ENCODE results near the gene CPB2. TPM values are rescaled to one million over a fixed set of nuclear protein-coding genes. Genes with fewer than 3 reads are reported as not detected.

CPB2 gene
- total RNA-seq, 2 experiments from 2014 or later, result not detected

GRCh38 chr13:46063292-46063691 is 41.5 kb downstream of the CPB2 start:
- CTCF ChIA-PET, result interaction anchor here (0.6 to 1.0 kb wide), 2 partner anchors 11 to 15 kb away, joined by 4 to 5 read pairs; partner anchors contain the start of gene ZC3H13
- POLR2A ChIA-PET, result no interaction called here

- ChIA-PET CTCF (interaction anchor here (0.7 to 1.0 kb wide), 2 partner anchors 10 to 138 kb away, joined by 3 to 5 read pairs; partner anchors contain the start of gene ZC3H13), POLR2A (no interaction called here)
Observed at GRCh38 chr13:46062185-46062584, 42.6 kb downstream of the CPB2 start.

GRCh38 chr13:46059405-46059804 is 45.4 kb downstream of the CPB2 start:
- CTCF ChIA-PET, result no interaction called here
- POLR2A ChIA-PET, result no interaction called here

DNA sequence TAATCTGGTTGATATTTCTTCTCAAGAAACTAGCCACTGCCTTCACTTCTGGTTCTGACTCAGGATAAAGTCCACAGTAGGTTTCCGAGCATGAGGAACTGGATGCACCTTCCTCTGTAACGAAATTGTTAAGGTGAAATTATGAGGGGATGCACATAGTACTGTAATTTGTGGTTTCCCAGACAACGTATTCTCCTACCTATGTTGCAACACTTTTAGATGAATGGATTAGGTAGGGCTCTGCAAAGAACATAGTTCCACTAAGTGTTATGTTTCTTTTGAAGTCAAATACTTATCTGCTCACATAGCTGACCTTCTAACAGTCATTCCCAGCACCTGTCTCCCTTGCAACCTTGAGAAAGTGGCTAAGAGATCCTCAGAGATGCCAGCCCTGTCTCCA is 46.6 kb downstream of the CPB2 start:
- ChIA-PET POLR2A (no interaction called here), CTCF (no interaction called here)

DNA sequence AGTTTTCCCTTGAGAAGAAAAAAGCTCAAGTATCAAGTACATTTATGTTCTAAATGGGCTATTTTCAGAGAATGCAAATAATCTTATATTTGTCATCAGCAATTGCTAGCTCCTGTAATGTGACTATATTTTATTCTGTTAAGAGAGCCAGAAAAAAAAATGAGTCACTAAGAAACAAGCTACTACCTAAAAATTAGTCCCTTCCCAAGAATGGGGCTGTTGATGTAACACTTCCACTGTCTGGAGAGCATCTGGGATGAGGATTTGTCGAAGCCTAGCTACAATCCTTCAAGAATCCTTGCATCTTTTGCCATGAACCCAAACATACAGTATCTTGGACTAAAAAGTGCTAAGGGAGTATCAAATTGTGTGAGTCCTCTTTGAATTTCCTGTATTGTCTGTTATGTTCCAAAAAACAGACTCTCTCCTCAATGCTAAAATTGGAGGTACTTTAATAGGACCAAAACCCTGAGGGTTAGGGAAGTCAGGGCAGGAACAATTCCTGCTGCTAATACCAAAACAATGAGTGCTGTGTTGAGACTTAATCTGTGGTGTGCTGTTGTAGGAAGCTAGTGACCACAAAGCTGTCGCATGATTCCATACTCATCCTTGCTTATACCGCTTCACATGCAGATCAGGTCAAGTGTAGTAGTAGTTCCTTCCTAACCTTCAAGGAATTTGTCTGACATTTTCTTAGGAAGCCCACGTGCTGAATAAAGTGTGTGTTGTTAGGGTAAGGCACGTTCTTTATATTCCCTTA is 47.4 kb downstream of the CPB2 start:
- CTCF ChIA-PET, result no interaction called here
- POLR2A ChIA-PET, result no interaction called here

DNA sequence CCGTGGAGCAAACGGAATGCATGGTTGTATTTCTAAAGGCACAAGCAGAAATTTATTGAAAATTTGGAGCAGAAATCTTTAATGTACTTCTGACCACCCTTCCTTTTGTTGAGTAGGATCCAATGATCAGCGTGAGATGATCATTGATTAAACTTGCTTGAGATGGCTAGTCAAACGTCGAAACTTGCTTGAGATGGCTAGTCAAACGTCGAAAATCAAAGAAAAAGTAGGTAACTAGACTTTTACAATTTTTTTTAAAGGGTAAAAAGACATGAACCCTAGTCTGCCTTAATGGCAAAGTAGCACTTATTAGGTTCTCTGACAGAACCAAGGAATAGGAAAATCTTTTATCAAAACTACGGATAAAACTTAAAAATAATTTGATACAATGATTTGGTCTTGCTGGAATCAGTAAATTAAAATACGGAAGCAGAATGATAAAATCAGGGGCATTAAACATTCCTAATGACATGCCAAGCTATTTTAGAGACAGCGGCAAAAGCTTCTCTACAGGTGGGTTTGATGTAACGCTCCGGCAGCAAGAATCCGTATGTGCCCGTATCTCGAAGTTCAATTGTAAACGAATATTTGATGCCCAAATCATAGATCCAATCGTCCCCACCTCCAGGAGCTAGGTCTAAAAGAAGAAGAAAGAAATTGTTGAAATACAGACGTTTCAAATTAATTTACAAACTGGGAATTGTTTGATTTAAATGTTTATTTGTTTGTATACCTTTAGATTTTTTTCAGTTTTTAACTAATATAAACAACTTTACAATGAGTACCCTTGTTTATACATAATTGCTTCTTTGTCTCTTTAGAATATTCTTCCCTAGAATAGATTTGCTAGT is 51.4 kb downstream of the CPB2 start:
- POLR2A ChIA-PET, result no interaction called here
- CTCF ChIA-PET, result interaction anchor here (0.5 to 1.7 kb wide), 2 partner anchors 9 to 29 kb away, joined by 3 to 5 read pairs; no protein-coding TSS in a partner anchor

DNA sequence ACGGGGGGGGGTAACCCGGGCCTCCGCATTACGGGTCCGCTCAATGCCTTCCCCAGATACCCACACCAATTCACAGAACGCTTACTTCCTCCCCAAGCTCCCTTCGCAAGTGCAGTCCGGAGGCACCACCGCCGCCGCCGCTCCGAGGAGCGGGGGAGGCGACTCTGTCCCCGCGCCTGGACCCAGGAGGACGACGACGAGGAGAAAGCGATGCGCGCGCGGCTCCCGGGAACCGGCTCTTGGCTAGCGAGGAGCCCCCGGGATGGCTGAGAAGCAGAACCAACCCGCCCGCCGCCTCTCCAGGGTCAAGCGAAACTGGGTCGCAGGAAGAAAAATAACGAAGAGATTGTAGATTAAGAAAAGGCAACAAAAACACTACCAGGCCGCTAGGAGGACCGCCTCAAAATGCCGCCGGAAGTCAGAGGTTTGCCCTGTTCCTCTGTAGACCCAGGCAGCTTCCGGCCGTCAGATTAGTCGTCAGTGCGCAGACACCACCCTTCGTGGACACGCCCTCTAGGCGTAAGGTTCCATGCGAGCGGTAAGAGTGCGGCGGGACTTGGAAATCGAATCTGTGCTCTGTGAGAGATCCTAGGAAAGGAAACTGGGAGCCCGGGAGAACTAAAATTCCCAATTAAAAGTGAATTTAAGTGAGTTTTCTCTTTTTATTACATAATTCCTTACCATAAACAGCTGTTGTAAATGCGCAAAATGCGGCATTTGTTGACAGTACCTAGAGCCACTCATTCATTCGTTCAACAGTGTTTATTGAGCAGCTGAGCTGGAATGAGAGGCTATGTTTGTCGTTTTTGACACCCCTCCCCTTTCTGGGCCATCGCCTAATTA is 52.3 kb downstream of the CPB2 start, which contains the start of gene ZC3H13:
ZC3H13 (minus strand) TSS at position 428 of the 843 bp plus-strand sequence. CDS start 7,239 bp downstream, outside the sequence.
- CTCF ChIA-PET, result interaction anchor here (0.5 to 1.7 kb wide), 3 partner anchors 10 to 93 kb away, joined by 3 to 5 read pairs (median 3); no protein-coding TSS in a partner anchor
- POLR2A ChIA-PET, result interaction anchor here (0.9 kb wide), 1 partner anchor 35 kb away, joined by 3 read pairs; no protein-coding TSS in a partner anchor

- ChIA-PET CTCF (interaction anchor here (0.7 to 1.7 kb wide), 2 partner anchors 11 to 94 kb away, joined by 3 to 5 read pairs; no protein-coding TSS in a partner anchor), POLR2A (interaction anchor here (0.9 kb wide), 1 partner anchor 35 kb away, joined by 3 read pairs; no protein-coding TSS in a partner anchor)
Observed at GRCh38 chr13:46051968-46052318, 52.9 kb downstream of the CPB2 start.

DNA sequence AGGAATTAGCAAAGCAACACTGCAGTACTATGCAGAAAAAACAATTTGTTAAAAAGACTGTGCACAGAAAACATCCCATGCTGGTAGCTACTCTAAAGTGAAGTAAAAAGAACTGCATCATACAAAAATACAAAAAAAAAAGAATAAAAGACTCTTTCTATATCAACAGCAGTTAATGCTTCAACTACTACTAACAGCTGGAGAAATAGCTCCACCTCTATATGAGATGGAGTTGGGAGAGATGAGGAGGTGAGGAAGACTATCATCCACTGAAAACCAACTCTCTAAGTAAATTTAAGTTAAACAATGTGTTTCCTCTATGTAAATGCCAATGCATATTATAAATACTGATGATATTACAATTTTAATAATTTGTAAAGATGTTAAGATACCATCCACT is 54.1 kb downstream of the CPB2 start:
- ChIA-PET POLR2A (no interaction called here), CTCF (interaction anchor here (1.2 kb wide), 1 partner anchor 76 kb away, joined by 3 read pairs; no protein-coding TSS in a partner anchor)

GRCh38 chr13:46045424-46045823 is 59.4 kb downstream of the CPB2 start:
- POLR2A ChIA-PET, result no interaction called here
- CTCF ChIA-PET, result no interaction called here

- CTCF ChIA-PET, result no interaction called here
- POLR2A ChIA-PET, result no interaction called here
Observed at GRCh38 chr13:46043647-46044046, 61.2 kb downstream of the CPB2 start.

- CTCF ChIA-PET, result no interaction called here
Observed at GRCh38 chr13:46041419-46041839, 63.4 kb downstream of the CPB2 start.

DNA sequence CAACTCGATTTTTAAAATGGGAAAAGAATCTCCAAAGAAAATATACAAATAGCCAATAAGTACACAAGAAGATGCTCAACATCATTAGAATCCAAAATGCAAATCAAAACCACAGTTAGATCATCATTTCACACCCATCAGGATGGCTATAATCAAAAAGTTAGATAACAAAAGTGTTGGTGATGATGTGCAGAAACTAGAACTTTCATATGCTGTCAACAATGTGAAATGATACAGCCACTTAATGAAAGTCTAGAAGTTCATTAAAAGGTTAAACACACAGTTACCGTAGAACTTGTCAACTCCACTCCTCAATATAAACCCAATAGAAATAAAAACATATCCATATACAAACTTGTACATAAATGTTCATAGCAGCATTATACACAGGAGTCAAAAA is 64.1 kb downstream of the CPB2 start:
- ChIA-PET POLR2A (no interaction called here), CTCF (no interaction called here)

More at GRCh38 chr13:46041419-46041839, 63.4 kb downstream of the CPB2 start:
- POLR2A ChIA-PET, result no interaction called here

- POLR2A ChIA-PET, result no interaction called here
Observed at GRCh38 chr13:46039411-46040182, 65.2 kb downstream of the CPB2 start.

DNA sequence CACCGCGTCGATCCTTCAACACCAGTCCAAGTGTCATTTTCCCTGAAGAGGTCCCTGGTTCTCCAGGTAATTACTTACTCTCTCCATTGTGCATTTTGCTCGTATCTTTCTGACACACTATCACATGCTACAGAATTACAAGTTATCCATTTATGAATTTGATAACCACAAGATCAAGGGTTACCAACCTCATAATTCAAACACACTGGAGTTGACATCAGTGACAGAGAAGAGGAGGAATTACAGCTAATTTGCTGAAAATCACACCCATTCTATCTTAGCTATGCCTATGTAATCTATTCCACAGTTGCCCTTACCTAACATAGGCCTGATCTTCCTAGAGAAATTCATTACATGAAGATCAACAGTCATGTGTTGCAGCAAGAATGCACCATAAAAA is 66.5 kb downstream of the CPB2 start:
- POLR2A ChIA-PET, result no interaction called here
- CTCF ChIA-PET, result no interaction called here

More at GRCh38 chr13:46039411-46040182, 65.2 kb downstream of the CPB2 start:
- CTCF ChIA-PET, result no interaction called here

DNA sequence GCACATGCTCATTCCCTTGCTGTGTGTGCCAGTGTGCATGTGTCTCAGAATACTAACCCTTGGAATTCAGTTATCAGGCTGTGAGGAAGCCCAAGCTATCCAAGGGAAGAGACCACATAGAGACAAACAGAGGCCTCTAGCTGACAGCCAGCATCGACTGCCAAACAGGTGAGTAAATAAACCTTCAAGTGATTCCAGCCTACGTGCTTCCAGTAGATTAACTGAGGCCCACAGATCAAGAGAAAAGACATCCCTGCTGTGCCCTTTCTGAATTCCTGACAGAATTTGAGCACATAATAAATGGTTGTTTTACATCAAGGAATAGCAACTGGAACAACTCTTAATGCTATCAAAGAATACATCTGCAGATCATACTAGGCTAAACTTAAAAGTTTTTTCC is 69.8 kb downstream of the CPB2 start:
- ChIA-PET CTCF (no interaction called here), POLR2A (no interaction called here)

- POLR2A ChIA-PET, result no interaction called here
- CTCF ChIA-PET, result interaction anchor here (1.1 kb wide), 1 partner anchor 94 kb away, joined by 3 read pairs; no protein-coding TSS in a partner anchor
Observed at GRCh38 chr13:46032341-46032740, 72.5 kb downstream of the CPB2 start.

DNA sequence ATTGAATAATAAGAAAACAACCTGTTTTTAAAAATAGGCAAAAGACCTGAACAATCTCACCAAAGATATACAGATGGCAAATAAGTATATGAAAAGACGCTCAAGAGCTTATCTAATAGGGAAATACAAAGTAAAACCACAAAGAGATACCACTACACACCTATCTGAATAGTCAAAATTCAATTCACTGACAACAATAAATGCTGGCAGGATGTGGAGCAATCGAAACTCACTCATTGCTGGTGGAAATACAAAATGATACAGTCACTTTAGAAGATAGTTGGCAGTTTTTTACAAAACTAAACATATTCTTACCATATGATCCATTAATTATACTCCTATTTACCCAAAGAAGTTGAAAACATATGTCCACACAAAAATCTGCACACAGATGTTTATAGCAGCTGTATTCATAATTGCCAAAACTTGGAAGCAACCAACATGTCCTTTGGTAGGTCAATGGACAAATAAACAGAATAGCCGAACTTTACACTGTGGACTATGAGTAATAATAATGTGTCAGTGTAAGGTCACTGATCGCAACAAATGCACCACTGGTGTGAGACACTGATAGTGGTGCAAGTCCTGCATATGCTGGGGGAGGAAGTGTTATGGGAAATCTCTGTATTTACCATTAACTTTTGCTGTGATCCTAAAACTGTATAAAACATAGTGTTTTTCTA is 73.1 kb downstream of the CPB2 start:
- CTCF ChIA-PET, result interaction anchor here (1.0 to 1.1 kb wide), 2 partner anchors 38 to 95 kb away, joined by 3 read pairs; no protein-coding TSS in a partner anchor
- POLR2A ChIA-PET, result no interaction called here
